ENCODE measurements around the gene PITPNC1.

DNA sequence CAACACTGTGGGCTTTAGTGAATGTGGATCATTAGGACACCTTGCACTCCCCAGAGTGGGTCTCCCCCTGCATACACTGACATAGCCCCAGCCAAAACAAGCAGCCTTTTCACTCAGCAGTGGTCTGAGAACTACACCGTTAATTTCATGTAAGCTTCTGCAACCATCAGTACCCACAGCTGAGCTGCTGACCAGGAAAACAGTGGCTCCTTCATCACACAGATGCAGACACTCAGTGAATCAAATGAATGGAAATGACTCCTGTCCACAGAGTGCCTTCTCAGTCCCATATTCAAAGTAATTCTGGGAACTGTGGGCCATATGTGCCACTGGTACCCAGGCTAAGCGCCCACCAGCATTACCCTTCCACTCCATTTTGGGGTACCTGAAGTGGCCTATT is 301.3 kb downstream of the PITPNC1 start:
- TF ChIP-seq, protein P1, sequence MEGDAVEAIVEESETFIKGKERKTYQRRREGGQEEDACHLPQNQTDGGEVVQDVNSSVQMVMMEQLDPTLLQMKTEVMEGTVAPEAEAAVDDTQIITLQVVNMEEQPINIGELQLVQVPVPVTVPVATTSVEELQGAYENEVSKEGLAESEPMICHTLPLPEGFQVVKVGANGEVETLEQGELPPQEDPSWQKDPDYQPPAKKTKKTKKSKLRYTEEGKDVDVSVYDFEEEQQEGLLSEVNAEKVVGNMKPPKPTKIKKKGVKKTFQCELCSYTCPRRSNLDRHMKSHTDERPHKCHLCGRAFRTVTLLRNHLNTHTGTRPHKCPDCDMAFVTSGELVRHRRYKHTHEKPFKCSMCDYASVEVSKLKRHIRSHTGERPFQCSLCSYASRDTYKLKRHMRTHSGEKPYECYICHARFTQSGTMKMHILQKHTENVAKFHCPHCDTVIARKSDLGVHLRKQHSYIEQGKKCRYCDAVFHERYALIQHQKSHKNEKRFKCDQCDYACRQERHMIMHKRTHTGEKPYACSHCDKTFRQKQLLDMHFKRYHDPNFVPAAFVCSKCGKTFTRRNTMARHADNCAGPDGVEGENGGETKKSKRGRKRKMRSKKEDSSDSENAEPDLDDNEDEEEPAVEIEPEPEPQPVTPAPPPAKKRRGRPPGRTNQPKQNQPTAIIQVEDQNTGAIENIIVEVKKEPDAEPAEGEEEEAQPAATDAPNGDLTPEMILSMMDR (IDR thresholded peaks at IDR 0.05), result no peak
- TF ChIP-seq POLR2A (IDR thresholded peaks at IDR 0.05), result no peak
